SK-N-SH treated with all-trans-retinoic acid at 6 μM for 48 hours (cell line): ENCODE data around the gene UST.

Source experiments
- ATAC-seq: fragments of 200-7000 bp; cut with Tn5 transposase; 3 replicates; pipeline ENCODE4 v1.9.1; 2020; ENCODE audit warnings: mild to moderate bottlenecking, moderate library complexity
- ARNTL ChIP-seq: fragments of 450-650 bp; formaldehyde crosslinking; IDR thresholded peaks from 2 replicates; pipeline ENCODE4 v1.5.0; 2020; ENCODE audit warnings: low read depth, mild to moderate bottlenecking, moderate library complexity, borderline replicate concordance
- BACH2 ChIP-seq: fragments of 250-450 bp; sonication (Bioruptor Pico); IDR thresholded peaks from 2 replicates; pipeline ENCODE4 v1.9.0; 2021; ENCODE audit warnings: mild to moderate bottlenecking, borderline replicate concordance
- CSRNP3 ChIP-seq: fragments of 250-450 bp; sonication (Bioruptor Pico); IDR thresholded peaks from 2 replicates; pipeline ENCODE4 v1.5.1; 2021; ENCODE audit warnings: mild to moderate bottlenecking, moderate library complexity
- ESRRG ChIP-seq: fragments of 250-450 bp; sonication (Bioruptor Pico); IDR thresholded peaks from 2 replicates; pipeline ENCODE4 v1.6.1; 2021; ENCODE audit warnings: mild to moderate bottlenecking
- GLIS3 ChIP-seq: fragments of 250-450 bp; sonication (Bioruptor Pico); IDR thresholded peaks from 2 replicates; pipeline ENCODE4 v1.5.0; 2020; ENCODE audit warnings: mild to moderate bottlenecking, moderate library complexity
- ISL1 ChIP-seq: fragments of 250-450 bp; sonication (Bioruptor Pico); IDR thresholded peaks from 2 replicates; pipeline ENCODE4 v2.1.2; 2022; ENCODE audit warnings: mild to moderate bottlenecking, moderate library complexity
- OSR1 ChIP-seq: fragments of 250-450 bp; sonication (Bioruptor Pico); IDR thresholded peaks from 2 replicates; pipeline ENCODE4 v1.8.0; 2022; ENCODE audit warnings: moderate library complexity, mild to moderate bottlenecking, inconsistent platforms
- PATZ1 ChIP-seq: fragments of 250-450 bp; sonication (Bioruptor Pico); IDR thresholded peaks from 2 replicates; pipeline ENCODE4 v1.8.0; 2020; ENCODE audit warnings: mild to moderate bottlenecking, moderate library complexity, borderline replicate concordance
- POU6F1 ChIP-seq: fragments of 250-450 bp; sonication (Bioruptor Pico); IDR thresholded peaks from 2 replicates; pipeline ENCODE4 v1.8.0; 2021; ENCODE audit warnings: low read depth, mild to moderate bottlenecking, moderate library complexity, borderline replicate concordance
- PPARA ChIP-seq: fragments of 250-450 bp; sonication (Bioruptor Pico); IDR thresholded peaks from 2 replicates; pipeline ENCODE4 v1.5.0; 2020; ENCODE audit warnings: mild to moderate bottlenecking, borderline replicate concordance
- RARB ChIP-seq: fragments of 250-450 bp; sonication (Bioruptor Pico); IDR thresholded peaks from 2 replicates; pipeline ENCODE4 v1.8.0; 2021; ENCODE audit warnings: mild to moderate bottlenecking, moderate library complexity
- SNAI2 ChIP-seq: fragments of 250-450 bp; sonication (Bioruptor Pico); IDR thresholded peaks from 2 replicates; pipeline ENCODE4 v1.5.0; 2020; ENCODE audit warnings: mild to moderate bottlenecking, moderate library complexity
- TCF4 ChIP-seq: fragments of 250-450 bp; sonication (Bioruptor Pico); IDR thresholded peaks from 2 replicates; pipeline ENCODE4 v1.8.0; 2021; ENCODE audit warnings: mild to moderate bottlenecking, moderate library complexity, borderline replicate concordance
- TSHZ2 ChIP-seq: fragments of 250-450 bp; sonication (Bioruptor Pico); IDR thresholded peaks from 2 replicates; pipeline ENCODE4 v1.5.0; 2020; ENCODE audit warnings: mild to moderate bottlenecking, moderate library complexity
- ZFP3 ChIP-seq: fragments of 250-450 bp; sonication (Bioruptor Pico); IDR thresholded peaks from 2 replicates; pipeline ENCODE4 v1.5.0; 2020; ENCODE audit warnings: mild to moderate bottlenecking, moderate library complexity
- ZFP30 ChIP-seq: fragments of 450-650 bp; formaldehyde crosslinking; IDR thresholded peaks from 2 replicates; pipeline ENCODE4 v1.5.0; 2022; ENCODE audit warnings: mild to moderate bottlenecking, moderate library complexity
- ZNF565 ChIP-seq: fragments of 450-650 bp; formaldehyde crosslinking; conservative IDR thresholded peaks from 2 replicates; pipeline ENCODE4 v1.5.0; 2020; ENCODE audit warnings: low read depth, mild to moderate bottlenecking, moderate library complexity
- ZNF8 ChIP-seq: fragments of 450-650 bp; formaldehyde crosslinking; IDR thresholded peaks from 2 replicates; pipeline ENCODE4 v1.5.0; 2020; ENCODE audit warnings: mild to moderate bottlenecking, moderate library complexity

The UST gene

GRCh38 chr6:148771212-148771601 is 24.4 kb downstream of the UST start:
- no peak for ATAC-seq
- no peak for TF ChIP-seq TCF4 (CRISPR knock-in tag)

GRCh38 chr6:148771896-148772554 is 25.2 kb downstream of the UST start:
- no peak for ATAC-seq
- TF ChIP-seq PPARA (CRISPR knock-in tag) (no peak), ZNF565 (no peak), ESRRG (no peak), OSR1 (CRISPR knock-in tag) (no peak), ZFP3 (CRISPR knock-in tag) (no peak), PATZ1 (CRISPR knock-in tag) (no peak), SNAI2 (CRISPR knock-in tag) (no peak)

GRCh38 chr6:148775161-148775560 is 28.3 kb downstream of the UST start:
- no peak for ATAC-seq
- TF ChIP-seq PPARA (CRISPR knock-in tag) (no peak), RARB (CRISPR knock-in tag) (no peak), POU6F1 (CRISPR knock-in tag) (no peak), OSR1 (CRISPR knock-in tag) (no peak), GLIS3 (CRISPR knock-in tag) (no peak), ARNTL (no peak), ISL1 (CRISPR knock-in tag) (no peak), BACH2 (CRISPR knock-in tag) (no peak), SNAI2 (CRISPR knock-in tag) (no peak), ESRRG (no peak)

- TF ChIP-seq POU6F1 (CRISPR knock-in tag), result no peak
- no peak for TF ChIP-seq ZFP30 (CRISPR knock-in tag)
- TF ChIP-seq PPARA (CRISPR knock-in tag), result no peak
- TF ChIP-seq SNAI2 (CRISPR knock-in tag), result no peak
- no peak for TF ChIP-seq GLIS3 (CRISPR knock-in tag)
- no peak for TF ChIP-seq PATZ1 (CRISPR knock-in tag)
- no peak for TF ChIP-seq TSHZ2
- TF ChIP-seq ISL1 (CRISPR knock-in tag), result no peak
- TF ChIP-seq TCF4 (CRISPR knock-in tag), result no peak
- no peak for TF ChIP-seq ZNF8 (CRISPR knock-in tag)
- no peak for TF ChIP-seq OSR1 (CRISPR knock-in tag)
- TF ChIP-seq CSRNP3 (CRISPR knock-in tag), result no peak
- peak; percentile 30; the same call in 1 of the 3 replicates for ATAC-seq
These were observed 29.8 kb downstream of the UST start for GRCh38 chr6:148776321-148777308.
